Measurements from ENCODE around the gene TMEM59. TPM values are rescaled to one million over a fixed set of nuclear protein-coding genes. Genes with fewer than 3 reads are reported as not detected.
A peak's percentile ranks its signal among the peaks of the same experiment; 100 is the strongest.
"Not testable (repeated sequence)": the region's sequence is repeated elsewhere in the genome, so short reads cannot be mapped to it uniquely, and the experiment has no call there.

Gene TMEM59
- total RNA-seq, 1 experiment from 2014 or later, result 116 TPM

- Histone ChIP-seq H3K4me3 (ENCODE audit: low read depth, low read length) (no peak overlapping the region), H3K9me3 (no peaks in the 10 kb centered on the region), H3K36me3 (ENCODE audit: control insufficient read depth, insufficient read depth, low read length) (no peaks in the 10 kb centered on the region), H3K4me1 (peaks cover 7% of the 10 kb centered on the region; the same call in 1 of the 2 replicates), H3K27me3 (replicated peaks; ENCODE audit: control insufficient read depth, insufficient read depth, low read length) (no peaks in the 10 kb centered on the region)
- BruUV-seq (replicated peaks), result no TSS peak
- no peaks in the 10 kb centered on the region for H3K9me3 Mint-ChIP-seq (ENCODE audit: unreplicated experiment)
- H3K27me3 Mint-ChIP-seq (ENCODE audit: insufficient read depth, unreplicated experiment), result no peaks in the 10 kb centered on the region
- DNase-seq, result no peak
- CTCF ChIA-PET, result no interaction called here
- TF ChIP-seq, protein P1, sequence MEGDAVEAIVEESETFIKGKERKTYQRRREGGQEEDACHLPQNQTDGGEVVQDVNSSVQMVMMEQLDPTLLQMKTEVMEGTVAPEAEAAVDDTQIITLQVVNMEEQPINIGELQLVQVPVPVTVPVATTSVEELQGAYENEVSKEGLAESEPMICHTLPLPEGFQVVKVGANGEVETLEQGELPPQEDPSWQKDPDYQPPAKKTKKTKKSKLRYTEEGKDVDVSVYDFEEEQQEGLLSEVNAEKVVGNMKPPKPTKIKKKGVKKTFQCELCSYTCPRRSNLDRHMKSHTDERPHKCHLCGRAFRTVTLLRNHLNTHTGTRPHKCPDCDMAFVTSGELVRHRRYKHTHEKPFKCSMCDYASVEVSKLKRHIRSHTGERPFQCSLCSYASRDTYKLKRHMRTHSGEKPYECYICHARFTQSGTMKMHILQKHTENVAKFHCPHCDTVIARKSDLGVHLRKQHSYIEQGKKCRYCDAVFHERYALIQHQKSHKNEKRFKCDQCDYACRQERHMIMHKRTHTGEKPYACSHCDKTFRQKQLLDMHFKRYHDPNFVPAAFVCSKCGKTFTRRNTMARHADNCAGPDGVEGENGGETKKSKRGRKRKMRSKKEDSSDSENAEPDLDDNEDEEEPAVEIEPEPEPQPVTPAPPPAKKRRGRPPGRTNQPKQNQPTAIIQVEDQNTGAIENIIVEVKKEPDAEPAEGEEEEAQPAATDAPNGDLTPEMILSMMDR (IDR thresholded peaks at IDR 0.05; ENCODE audit: insufficient read depth in 1 of 2, low read depth in 1 of 2, low read length in 1 of 2, severe bottlenecking in 1 of 2, unreplicated experiment in 1 of 2), result no peak
- H3K4me1 Mint-ChIP-seq (ENCODE audit: low read depth, unreplicated experiment), result peaks cover 17% of the 10 kb centered on the region
- POLR2A ChIA-PET, result interaction anchor here (0.6 kb wide), 1 partner anchor 323 kb away, joined by 5 read pairs; no protein-coding TSS in a partner anchor
- no peak overlapping the region for H3K4me3 Mint-ChIP-seq (ENCODE audit: unreplicated experiment)
- H3K27ac Mint-ChIP-seq (ENCODE audit: unreplicated experiment), result no peak overlapping the region
- no peaks in the 10 kb centered on the region for H3K36me3 Mint-ChIP-seq (ENCODE audit: insufficient read depth, unreplicated experiment)
- intact Hi-C loops (cut with micrococcal nuclease; ENCODE audit: unreplicated experiment), result no loop called here
Measured at GRCh38 chr1:54095546-54096226, 42.7 kb upstream of the TMEM59 start.

GRCh38 chr1:54094730-54095105, 41.7 kb upstream of the TMEM59 start:
- not testable (repeated sequence) for H3K9me3 Mint-ChIP-seq (ENCODE audit: unreplicated experiment); H3K27me3 Mint-ChIP-seq (ENCODE audit: insufficient read depth, unreplicated experiment)

DNA sequence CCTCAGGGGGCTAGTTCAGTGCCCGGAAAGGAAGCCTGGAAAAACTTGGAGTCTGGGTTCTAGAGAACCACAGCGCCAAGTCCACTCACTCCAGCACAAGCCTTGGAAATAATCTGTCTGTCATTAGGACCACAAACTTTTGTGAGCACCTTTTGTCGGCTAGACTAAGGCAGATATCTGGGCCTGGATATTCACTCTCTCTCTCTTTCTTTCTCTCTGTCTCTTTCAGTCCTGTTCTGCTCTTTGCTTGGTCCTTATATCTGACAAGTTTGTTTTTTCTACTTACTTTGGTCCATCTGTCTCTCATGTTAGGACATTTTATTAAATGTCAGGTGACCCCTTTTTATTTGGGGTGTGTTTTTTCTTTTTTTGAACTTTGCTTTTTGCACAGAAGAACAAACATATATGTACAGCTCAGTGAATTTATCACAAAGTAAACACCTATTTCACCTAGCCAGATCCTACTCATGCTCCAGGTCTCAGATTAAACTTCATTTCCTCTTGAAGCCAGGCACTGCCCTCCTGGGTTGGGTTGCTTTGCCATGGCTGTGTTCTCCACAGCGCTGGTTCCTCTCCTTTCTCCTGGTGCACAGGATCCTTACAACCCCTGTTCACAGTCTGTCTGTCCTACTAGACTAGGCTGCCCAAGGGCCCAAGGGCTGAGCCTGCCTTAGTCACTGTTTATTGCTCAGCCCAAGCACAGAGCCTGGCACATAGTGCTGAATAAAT, 41.2 kb upstream of the TMEM59 start:
- ChIA-PET CTCF (interaction anchor here (1.2 kb wide), 1 partner anchor 12 kb away, joined by 4 read pairs; no protein-coding TSS in a partner anchor), POLR2A (no interaction called here)
- Mint-ChIP-seq H3K4me1 (ENCODE audit: low read depth, unreplicated experiment) (peaks cover 11% of the 10 kb centered on the region), H3K36me3 (ENCODE audit: insufficient read depth, unreplicated experiment) (no peaks in the 10 kb centered on the region), H3K27ac (ENCODE audit: unreplicated experiment) (peak overlapping the region; percentile 13), H3K27me3 (ENCODE audit: insufficient read depth, unreplicated experiment) (no peaks in the 10 kb centered on the region), H3K9me3 (ENCODE audit: unreplicated experiment) (no peaks in the 10 kb centered on the region), H3K4me3 (ENCODE audit: unreplicated experiment) (no peak overlapping the region)
- TF ChIP-seq, protein P1 (IDR thresholded peaks at IDR 0.05; ENCODE audit: insufficient read depth in 1 of 2, low read depth in 1 of 2, low read length in 1 of 2, severe bottlenecking in 1 of 2, unreplicated experiment in 1 of 2), result no peak
- Histone ChIP-seq H3K36me3 (ENCODE audit: control insufficient read depth, insufficient read depth, low read length) (no peaks in the 10 kb centered on the region), H3K4me1 (peaks cover 7% of the 10 kb centered on the region; the same call in 1 of the 2 replicates), H3K4me3 (ENCODE audit: low read depth, low read length) (no peak overlapping the region), H3K27me3 (replicated peaks; ENCODE audit: control insufficient read depth, insufficient read depth, low read length) (no peaks in the 10 kb centered on the region), H3K9me3 (no peaks in the 10 kb centered on the region)
- DNase-seq, result no peak
- BruUV-seq (replicated peaks), result no TSS peak
- intact Hi-C loops (cut with micrococcal nuclease; ENCODE audit: unreplicated experiment), result no loop called here

More at GRCh38 chr1:54094730-54095105, 41.7 kb upstream of the TMEM59 start:
- POLR2A ChIA-PET; H3K36me3 ChIP-seq (ENCODE audit: control insufficient read depth, insufficient read depth, low read length); DNase-seq; H3K9me3 ChIP-seq; H3K36me3 Mint-ChIP-seq (ENCODE audit: insufficient read depth, unreplicated experiment); intact Hi-C loops (cut with micrococcal nuclease; ENCODE audit: unreplicated experiment); BruUV-seq (replicated peaks); H3K4me1 ChIP-seq; H3K4me3 ChIP-seq (ENCODE audit: low read depth, low read length); H3K4me3 Mint-ChIP-seq (ENCODE audit: unreplicated experiment); H3K27me3 ChIP-seq (replicated peaks; ENCODE audit: control insufficient read depth, insufficient read depth, low read length): not testable (repeated sequence)
- Mint-ChIP-seq H3K4me1 (ENCODE audit: low read depth, unreplicated experiment) (peaks cover 11% of the 10 kb centered on the region), H3K27ac (ENCODE audit: unreplicated experiment) (peak overlapping the region; percentile 13)
- CTCF ChIA-PET, result interaction anchor here (1.2 kb wide), 1 partner anchor 13 kb away, joined by 4 read pairs; no protein-coding TSS in a partner anchor
